HG03558 (cell line): ENCODE measurements around the gene TOX3.

Source experiments
- ATAC-seq: cut with Tn5 transposase; IDR thresholded peaks from one replicate; pipeline ENCODE4 v1.9.1; 2021; ENCODE audit warnings: moderate number of reproducible peaks; ENCODE audit not compliant: unreplicated experiment; ENCODE audit errors: extremely low read depth

The TOX3 gene

GRCh38 chr16:52460639-52461178, 86.2 kb downstream of the TOX3 start:
- no peak for ATAC-seq

GRCh38 chr16:52456368-52456767, 90.6 kb downstream of the TOX3 start:
- ATAC-seq, result no peak

GRCh38 chr16:52455549-52456277, 91.2 kb downstream of the TOX3 start:
- ATAC-seq, result no peak

GRCh38 chr16:52453644-52454043, 93.3 kb downstream of the TOX3 start:
- no peak for ATAC-seq

GRCh38 chr16:52451971-52452421, 94.9 kb downstream of the TOX3 start:
- no peak for ATAC-seq

GRCh38 chr16:52450916-52451315, 96.0 kb downstream of the TOX3 start:
- no peak for ATAC-seq

GRCh38 chr16:52450241-52450640, 96.7 kb downstream of the TOX3 start:
- no peak for ATAC-seq

GRCh38 chr16:52446080-52446479, 100.9 kb downstream of the TOX3 start:
- ATAC-seq, result no peak

- ATAC-seq, result no peak
These were observed 105.1 kb downstream of the TOX3 start for GRCh38 chr16:52441886-52442285.

- no peak for ATAC-seq
These were observed 106.7 kb downstream of the TOX3 start for GRCh38 chr16:52440248-52440647.

- ATAC-seq, result no peak
These were observed 107.2 kb downstream of the TOX3 start for GRCh38 chr16:52439750-52440149.

- ATAC-seq, result no peak
These were observed 107.7 kb downstream of the TOX3 start for GRCh38 chr16:52439171-52439701.

- no peak for ATAC-seq
These were observed 109.7 kb downstream of the TOX3 start for GRCh38 chr16:52437277-52437670.

GRCh38 chr16:52436339-52437276, 110.3 kb downstream of the TOX3 start:
- ATAC-seq, result no peak

GRCh38 chr16:52434224-52434623, 112.7 kb downstream of the TOX3 start:
- no peak for ATAC-seq

- no peak for ATAC-seq
These were observed 113.3 kb downstream of the TOX3 start for GRCh38 chr16:52433643-52434042.

GRCh38 chr16:52424591-52424990, 122.4 kb downstream of the TOX3 start:
- ATAC-seq, result no peak

- ATAC-seq, result no peak
These were observed 124.6 kb downstream of the TOX3 start for GRCh38 chr16:52422307-52422706.

GRCh38 chr16:52418201-52418600, 128.7 kb downstream of the TOX3 start:
- ATAC-seq, result no peak

- ATAC-seq, result no peak
These were observed 130.1 kb downstream of the TOX3 start for GRCh38 chr16:52416888-52417287.

- ATAC-seq, result no peak
These were observed 135.9 kb downstream of the TOX3 start for GRCh38 chr16:52411011-52411410.
